CD4-positive, alpha-beta T cell treated with Interferon alpha-2 for 1 hour (primary cell): ENCODE measurements around the gene CXCR2.
"Not testable (repeated sequence)": the region's sequence is repeated elsewhere in the genome, so short reads cannot be mapped to it uniquely, and the experiment has no call there.

ENCODE experiments used
- DNase-seq, 2 donors: peaks; one replicate each; pipeline ENCODE4 v3.0.0-alpha.2; 2020 to 2022

The CXCR2 gene

DNA sequence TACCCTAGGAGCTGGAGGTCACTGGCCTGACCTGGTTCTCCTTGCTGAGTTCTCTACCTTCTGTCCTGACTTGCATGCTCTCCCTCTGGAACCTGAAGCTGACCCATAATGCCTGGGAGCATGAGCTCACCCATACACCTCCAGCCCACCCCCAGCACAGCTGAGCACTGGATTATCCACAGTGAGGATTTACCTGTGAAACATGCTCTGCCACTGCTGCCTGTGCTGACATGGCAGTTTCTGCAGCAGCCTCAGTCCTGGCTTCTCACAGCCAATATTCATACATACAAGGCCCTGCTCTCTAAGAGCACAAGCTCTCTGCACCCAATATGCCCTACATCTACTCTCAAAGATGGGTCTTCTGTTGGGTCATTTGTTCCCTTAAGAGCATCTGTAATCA lies 5.0 kb downstream of the CXCR2 start:
- no peak for DNase-seq

DNA sequence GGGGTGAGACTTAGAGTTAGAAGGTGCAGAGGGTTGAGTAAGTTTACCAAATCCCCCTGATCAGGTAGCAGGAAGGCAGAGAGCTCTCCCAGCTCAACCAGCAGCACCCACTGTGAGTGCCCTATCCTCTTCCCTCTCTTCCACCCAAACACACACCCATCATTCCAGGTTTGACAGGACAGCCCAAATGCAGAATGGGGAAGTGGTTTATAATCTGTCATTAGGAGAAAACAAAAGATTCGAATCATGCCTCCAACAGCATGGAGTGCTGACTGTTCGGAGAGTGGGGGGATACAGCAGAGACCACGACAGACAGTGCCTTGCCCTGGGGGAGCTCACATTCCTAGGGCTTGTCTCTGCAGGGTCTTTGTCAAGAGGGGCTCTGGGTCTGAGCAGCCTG lies 11.7 kb downstream of the CXCR2 start:
- no peak for DNase-seq

DNA sequence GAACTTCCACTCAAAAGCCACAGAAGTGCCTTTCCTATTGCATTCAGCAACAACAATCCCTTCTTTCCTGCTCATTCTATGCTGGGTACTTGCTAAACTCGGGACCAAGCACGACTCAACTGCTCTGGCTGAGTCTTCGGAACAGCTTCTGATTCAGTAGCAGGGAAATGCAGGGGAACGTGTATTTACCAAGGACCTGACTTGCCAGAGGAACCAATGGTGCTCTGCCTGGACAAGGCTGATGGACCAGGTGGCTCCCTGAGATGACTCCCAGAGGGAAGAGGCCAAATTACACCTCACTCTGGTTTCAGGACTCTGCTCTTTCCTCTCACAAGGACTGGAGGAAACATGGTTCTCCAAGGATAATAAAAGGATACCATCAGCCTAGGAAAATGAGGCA lies 12.2 kb downstream of the CXCR2 start:
- no peak for DNase-seq

DNA sequence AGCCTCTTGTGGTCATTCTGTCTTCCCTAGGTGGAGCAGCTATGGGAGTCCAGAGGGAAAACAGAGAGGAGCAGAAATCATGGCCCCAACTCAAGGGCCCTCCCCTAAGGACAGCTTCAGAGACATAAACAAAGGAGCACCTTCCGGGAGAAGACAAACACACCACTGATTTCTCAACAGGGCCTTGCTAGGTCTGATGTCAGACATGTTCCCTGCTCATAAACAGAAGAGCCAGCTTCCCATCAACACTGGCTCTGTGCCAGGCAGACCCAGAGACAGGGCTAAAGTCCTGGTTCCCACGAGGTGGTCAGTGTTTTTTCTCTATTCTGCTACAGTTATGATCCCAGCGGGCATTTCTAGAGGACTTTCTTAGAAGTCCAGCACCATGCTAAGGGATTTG lies 19.3 kb downstream of the CXCR2 start:
- DNase-seq, result no peak

DNA sequence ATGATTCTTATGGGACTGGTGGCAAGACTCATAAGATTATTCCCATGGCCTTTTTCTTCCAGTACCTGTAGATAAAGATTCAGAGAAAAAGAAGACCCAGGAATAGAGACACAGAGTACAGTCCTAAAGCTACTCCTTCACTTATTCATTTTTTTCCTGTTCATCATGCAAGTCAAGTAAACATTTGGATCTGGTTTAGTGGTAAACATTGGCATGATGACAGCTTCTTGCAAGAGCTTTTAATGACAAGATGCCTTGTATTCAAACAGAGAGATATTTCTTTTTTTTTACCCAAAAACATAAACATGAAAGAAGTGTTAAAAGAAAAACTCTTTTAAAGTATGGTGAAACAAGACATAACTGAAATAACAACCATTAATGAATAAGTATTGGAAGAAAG lies 20.2 kb downstream of the CXCR2 start:
- no peak for DNase-seq

DNA sequence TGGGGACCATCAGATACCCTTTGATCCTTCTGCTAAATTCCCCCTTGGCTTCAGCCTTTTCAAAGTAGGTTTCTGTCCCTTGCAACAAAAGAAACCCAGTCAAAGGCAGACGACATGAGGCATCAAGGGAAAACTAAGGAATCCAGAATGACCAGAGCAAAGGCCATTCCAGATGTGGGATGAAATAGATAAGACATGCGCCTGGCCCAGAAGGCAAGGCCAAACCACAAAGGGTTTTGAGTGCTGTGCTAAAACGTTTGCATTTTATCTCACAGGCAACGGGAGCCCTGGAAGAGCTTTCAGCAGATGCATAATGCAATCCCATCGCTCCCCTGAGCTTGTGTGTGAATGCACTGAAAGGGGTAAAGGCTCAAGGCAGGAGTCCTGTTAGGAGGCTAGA lies 23.3 kb downstream of the CXCR2 start:
- no peak for DNase-seq

DNA sequence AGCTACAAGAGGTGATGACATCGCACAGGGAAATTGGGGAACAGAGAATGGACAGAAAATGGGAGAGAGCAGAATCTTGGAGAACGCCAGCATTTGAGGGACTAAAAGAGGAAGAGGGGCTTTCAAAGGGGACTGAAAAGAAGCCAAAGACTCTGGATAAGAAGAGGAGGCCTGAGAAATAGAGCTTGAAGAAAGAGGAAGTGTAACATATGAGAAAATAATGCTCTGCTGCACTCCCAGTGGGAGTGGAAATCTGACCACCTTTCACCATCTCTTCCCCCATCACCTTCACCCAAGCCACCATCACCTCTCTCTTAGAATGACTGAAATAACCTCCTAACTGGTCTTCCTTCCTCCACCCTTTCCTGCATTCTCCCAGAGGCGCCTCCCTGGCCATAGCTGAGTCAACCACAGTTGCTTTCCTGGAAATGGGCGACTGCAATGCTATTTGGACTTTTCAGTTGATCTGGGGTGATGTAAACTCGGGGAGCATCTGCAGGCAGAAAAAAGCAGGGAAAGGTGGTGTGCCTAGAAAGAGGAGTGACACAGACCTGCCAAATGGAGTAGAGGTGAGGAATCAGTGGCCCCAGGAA lies 24.1 kb downstream of the CXCR2 start:
- no peak for DNase-seq

DNA sequence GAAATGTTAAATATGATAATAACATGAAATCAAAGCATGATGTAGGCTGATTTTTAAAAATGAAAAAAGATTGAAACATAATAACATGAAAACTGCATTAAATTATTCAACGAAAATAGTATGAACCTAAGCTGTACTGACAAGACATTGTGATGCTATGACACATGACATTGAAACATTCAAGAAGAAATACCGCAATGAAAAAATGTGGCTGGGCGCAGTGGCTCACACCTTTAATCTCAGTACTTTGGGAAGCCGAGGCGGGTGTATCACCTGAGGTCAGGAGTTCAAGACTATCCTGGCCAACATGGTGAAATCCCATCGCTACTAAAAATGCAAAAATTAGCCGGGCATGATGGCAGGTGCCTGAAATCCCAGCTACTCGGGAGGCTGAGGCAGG lies 26.3 kb downstream of the CXCR2 start:
- DNase-seq, result no peak

DNA sequence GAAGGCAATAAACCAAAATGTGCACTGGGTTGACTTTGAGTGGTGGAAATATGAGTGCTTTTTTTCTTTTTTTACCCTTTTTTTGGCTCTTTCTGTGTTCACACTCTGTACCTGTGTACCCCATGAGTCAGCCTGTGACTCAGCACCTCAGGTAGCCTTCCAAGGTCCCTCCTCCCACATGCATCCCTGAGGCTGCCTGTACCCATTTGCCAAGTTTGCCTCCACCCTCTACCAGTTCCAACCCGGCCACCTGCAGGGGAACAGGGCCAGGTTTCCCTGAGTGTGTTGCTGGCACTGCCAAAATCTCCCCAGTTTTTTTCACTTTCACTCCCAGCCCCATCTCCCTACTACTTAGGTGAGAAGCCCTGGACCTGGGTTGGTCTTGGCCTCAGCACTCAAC lies 26.9 kb downstream of the CXCR2 start:
- DNase-seq, result no peak

DNA sequence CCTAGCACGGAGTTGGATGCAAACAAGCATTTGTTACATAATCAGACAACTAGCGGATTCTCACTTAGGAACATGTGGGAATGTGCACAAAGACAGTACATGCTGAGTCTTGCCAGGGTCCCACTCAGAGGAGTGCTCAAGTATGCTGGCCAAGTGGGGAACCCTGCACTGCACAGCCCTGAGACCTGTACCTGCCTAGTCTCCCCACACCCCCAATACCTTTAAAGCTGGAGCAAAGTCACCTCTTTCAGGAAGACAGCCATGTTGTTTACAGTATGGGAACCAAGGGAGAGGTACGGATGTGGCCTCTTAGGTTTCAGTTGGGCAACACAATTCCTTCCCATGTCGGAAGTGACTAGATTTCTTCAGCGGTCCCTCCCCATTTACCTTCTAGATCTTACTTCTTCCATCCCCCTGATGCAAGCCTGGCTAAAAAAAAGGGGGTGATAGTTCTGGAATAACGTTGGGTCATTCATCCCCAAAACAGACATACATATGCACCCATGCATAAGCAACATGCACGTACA lies 30.2 kb downstream of the CXCR2 start:
- DNase-seq, result no peak

DNA sequence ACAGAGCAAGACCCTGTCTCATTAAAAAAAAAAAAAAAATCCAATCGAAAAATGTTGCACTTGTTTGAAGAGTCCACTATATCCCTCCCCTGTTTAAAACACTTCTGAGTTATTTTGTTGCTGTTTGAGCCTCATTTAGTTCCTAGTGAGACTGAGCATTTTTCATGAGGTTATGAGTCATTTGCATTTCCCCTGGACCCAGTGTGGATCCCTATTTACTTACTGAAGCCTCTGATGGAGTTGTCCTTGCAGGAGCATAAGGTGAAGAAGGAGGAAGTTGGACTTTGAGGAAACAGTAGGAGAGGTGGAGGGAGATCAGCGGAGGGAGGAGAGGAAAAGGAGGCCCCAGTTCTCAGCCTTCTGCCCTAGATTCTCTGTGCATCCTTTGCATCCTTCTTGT lies 35.8 kb downstream of the CXCR2 start:
- no peak for DNase-seq

DNA sequence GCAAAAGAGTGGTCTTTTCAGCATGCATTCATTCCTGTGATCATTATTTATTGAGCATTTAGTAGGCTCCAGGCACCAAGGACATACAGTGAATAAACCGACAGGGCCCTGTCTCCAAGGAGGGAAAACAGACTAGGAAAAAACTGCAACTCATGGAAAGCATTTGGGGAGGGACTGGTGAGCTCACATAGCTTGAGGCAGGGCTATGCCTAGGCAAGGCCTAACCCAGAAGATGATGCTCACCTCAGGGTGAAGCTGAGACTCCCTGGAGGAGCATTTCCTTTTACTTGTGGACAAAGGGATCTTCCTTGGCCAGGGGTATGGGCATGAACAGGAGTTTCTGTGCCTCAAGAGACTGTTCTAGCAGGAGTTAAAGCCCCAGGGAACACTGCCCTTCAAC lies 37.0 kb downstream of the CXCR2 start:
- DNase-seq, result no peak

DNA sequence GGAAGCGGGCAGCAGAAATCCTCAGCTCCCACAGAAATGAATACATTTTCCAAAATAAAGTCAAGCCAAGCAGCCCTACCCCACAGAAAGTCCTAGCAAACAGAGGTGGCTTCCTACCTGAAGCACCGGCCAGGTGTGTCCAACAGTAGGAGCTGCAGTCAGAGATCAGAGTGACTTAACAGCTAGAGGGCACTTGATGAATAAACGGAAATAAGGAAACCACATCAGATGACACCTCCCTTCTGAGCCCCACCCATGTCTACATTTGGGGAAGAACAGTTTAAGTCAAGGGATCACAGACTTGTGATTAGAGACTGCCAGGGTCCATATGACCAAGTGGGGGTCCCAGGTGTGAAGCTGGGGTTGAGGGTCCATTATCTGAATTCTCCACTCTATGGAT lies 41.0 kb downstream of the CXCR2 start, which contains the start of gene CXCR1:
Gene CXCR1 (minus strand): TSS at position 172 of the 400 bp plus-strand sequence. CDS start 1,751 bp downstream, outside the sequence.
- peak; percentile 46 to 74 for DNase-seq

DNA sequence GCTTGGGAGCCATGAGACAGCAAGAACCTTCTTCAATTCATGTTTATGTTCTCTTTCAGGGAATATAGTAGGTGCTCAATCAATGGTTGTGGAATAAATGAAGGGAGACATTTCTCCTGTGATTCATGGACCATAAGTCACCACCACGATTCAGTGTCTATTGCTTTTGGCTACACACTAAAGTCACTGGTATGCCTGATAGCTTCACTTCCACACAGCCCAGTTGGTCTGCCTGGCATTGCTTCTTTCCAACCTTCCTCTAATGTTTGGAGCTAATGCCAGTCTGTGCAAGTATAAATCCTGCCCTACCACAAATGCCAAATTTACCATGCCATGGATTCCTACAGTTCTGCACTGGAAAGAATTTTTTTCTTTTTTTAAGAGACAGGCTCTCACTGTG lies 42.2 kb downstream of the CXCR2 start:
- DNase-seq, result no peak

DNA sequence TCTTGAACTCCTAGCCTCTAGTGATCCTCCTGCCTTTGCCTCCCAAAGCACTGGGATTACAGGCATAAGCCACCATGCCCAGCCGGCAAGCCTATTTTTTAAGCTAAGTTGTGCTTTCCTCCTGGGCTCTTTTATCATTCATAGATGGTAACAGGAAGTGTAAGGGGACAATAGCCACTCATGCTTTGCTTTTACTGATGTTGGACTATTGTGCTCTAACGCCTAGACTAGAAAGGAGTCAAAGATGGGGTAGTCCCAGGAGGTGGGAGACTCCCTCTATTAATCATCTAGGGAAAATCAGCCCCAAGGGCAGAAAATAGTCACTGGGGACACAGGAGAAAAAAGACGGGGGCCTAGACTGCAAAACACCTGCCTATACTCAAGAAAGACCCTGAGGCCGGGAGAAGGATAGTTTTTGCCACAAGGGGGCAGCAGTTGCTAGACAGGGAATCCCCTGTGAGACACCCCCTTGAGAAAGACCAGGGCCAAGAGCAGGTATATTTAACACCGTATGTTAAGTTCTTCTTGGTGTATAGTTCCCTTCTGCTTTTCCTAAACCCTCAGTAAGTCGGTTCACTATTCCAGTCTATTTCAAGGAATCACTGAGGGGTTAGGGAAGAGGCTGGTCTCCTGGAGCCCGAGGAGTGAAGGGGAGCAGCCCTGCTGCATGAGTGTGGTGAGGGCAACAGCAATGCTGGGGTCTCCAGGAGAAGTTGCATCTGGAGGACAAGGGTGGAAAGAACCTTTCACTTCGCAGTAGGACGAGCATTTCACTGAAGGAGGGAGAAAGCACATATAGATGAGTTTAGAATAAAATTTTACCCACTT lies 43.0 kb downstream of the CXCR2 start:
- DNase-seq, result peak; percentile 66 to 76

DNA sequence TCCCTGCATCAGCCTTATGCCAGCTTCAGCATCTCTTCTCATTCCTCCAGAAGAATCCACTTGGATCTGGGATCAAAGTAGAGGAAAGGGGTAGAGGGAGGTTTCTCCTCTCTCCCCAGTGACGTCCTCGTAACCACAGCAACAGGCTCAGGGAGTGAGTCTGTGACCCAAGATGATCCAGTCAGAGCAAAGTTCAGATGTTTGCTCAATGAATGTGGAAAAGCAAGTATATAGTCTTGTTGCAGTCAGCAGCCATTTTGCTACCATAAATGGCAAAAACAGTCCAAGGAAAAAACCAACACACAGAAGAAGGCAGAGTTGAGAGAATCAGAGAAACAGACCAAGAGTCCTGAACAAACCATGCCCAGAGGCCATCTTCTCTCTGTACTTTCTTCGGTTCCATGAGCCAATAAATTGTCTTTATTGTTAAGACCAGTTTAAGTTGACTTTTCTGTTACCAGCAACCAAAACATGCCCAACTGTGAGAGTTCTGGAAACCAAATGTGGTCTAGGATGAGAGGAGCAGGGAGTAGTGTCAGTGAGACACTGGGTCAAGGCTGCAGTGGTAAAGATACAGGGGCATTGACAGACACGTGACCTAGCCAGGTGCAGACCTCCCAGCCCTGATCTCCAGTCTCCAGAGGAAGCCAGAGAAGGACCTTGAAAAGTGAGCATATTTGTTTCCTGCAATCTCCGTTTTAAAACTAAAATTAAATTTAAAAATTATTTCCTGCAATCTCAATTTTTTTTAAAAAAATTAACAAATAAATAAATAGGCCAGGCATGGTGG lies 44.1 kb downstream of the CXCR2 start:
- DNase-seq, result no peak

DNA sequence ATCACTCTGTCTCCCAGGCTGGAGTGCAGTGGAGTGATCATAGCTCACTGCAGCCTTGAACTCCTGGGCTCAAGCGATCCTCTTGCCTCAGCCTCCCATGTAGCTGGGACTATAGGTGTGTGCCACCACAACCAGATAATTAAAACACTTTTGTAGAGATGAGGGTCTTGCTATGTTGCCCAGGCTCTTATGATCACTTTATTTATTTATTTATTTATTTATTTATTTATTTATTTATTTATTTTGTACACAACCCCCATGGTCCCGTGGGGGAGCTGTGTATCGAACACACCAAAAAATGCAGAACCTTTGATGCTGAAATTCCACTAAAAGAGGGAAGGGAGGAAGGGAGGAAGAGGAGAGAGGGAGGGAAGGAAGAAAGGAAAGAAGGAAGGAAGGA lies 45.9 kb downstream of the CXCR2 start:
- not testable (repeated sequence) for DNase-seq

DNA sequence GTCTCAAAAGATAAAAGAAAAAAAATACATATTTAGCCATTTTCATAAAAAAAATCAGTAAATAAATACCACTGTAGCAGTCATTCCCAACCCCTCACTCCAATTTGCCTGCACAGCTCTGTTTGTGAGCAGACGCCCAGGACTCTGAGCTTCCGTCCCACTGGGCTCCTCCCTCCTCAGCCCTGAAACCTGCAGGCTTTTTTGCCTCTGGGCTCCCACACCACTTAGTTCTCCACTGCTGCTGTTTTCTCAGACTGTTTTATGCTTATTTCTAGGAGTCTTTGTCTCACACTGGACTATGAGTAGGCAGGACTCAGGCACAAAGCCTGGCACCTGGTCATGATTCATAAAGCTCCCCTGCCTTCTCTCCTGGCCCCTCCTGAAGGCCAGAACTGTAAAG lies 47.0 kb downstream of the CXCR2 start:
- DNase-seq, result no peak

DNA sequence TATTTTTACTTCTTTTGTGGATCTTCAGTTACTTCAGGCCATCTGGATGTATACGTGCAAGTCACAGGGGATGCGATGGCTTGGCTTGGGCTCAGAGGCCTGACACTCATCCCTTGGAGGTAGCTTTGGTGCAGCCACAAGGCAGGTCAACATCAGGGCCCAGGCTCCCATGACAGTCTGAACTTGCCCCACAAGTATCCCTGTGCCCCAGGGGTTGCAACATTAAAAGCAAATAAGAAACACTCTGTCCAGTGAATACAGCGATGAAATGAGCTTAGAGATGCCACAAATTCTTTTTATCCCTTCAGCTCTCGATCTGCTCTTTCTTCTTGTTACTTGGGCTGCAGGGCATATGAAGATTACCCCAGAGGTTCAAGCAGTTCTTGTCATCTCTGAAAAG lies 54.0 kb downstream of the CXCR2 start:
- DNase-seq, result no peak

DNA sequence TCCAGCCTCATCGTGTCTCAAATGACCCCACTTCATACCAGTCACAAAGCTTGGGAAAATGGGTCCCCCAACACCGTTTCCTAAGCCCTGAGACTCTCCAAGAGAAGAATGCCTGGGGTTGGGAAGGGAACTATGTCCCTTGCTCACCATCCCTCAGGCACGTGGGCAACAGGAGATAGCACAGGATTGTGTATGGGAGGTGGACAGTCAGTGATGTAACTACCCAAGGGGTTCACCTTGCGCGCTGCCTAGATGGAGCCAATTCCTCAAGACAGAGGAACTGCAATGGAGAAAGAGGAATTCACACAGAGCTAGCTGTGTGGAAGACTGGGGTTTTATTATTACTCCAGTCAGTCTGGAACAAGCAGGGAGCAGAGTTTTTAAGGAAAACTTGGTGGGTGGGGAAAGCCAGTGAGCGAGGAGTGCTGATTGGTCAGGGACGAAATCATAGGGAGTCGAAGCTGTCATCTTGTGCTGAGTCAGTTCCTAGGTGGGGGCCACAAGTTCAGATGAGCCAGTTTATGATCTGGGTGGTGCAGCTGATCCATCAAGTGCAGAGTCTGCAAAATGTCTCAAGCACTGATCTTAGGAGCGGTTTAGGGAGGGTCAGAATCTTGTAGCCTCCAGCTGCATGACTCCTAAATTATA lies 54.8 kb downstream of the CXCR2 start:
- no peak for DNase-seq

DNA sequence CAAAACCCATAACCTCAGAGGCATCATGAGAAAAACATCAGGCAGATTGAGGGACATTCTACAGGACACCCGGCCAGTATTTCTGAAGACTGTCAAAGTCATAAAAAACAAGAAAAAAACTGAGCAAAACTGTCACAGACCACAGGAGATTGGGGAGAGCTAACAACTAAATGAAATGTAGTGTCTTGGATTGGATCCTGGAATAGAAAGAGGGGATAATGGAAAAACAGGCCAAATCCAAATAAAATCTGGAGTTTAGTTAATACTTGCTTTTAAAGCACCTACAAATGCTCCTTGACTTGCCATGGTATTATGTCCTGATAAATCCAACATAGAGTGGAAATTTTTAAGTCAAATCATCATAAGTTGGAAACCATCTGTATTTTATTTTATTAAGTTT lies 58.5 kb downstream of the CXCR2 start:
- DNase-seq, result no peak

DNA sequence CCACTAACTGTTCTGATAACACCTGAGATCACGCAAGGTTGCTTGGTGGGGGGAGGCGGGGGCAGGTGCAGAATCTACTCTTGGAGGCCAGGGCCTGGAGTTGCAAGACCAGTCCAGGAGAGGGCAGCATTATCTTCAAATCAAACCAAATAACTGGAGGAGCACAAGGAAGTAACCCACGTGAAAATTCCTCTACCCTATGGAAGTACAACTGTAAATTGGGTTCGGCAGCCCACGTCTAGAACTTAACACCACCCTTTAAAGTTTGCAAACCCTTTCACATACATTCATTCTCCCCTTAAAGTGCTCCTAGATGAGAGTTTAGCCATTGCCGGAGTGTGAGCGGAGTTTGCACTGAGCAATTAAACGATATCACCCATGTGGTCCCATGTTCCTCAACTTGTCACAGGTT lies 60.5 kb downstream of the CXCR2 start:
- peak; percentile 72 to 82 for DNase-seq
